H9 (cell line): ENCODE measurements around the gene ATRN. TPM values are rescaled to one million over a fixed set of nuclear protein-coding genes. Genes with fewer than 3 reads are reported as not detected.

ENCODE experiments used
- DNase-seq: peaks from one replicate; pipeline ENCODE4 v3.0.0-alpha.2; 2017
- H2AFZ ChIP-seq: one replicate; pipeline ENCODE4 v1.6.1; 2013; ENCODE audit warnings: mild to moderate bottlenecking, low read length, control low read depth, moderate library complexity
- H2AK5ac ChIP-seq: 2 replicates; pipeline ENCODE4 v1.6.1; 2013; ENCODE audit warnings: low read length, control low read depth, mixed read lengths; ENCODE audit not compliant: insufficient read length
- H2BK120ac ChIP-seq: one replicate; pipeline ENCODE4 v1.6.1; 2013; ENCODE audit warnings: low read depth, mild to moderate bottlenecking, low read length, control low read depth, inconsistent platforms; ENCODE audit not compliant: poor library complexity, severe bottlenecking
- H2BK12ac ChIP-seq: 2 replicates; pipeline ENCODE4 v1.6.1; 2013; ENCODE audit warnings: low read length, control low read depth, mixed read lengths, low read depth; ENCODE audit not compliant: insufficient read length
- H2BK15ac ChIP-seq: 2 replicates; pipeline ENCODE4 v1.6.1; 2013; ENCODE audit warnings: low read depth, low read length, control low read depth
- H2BK20ac ChIP-seq: one replicate; pipeline ENCODE4 v1.6.1; 2013; ENCODE audit warnings: low read depth, mild to moderate bottlenecking, low read length, control low read depth, inconsistent platforms; ENCODE audit not compliant: poor library complexity, severe bottlenecking
- H2BK5ac ChIP-seq: 2 replicates; pipeline ENCODE4 v1.6.1; 2013; ENCODE audit warnings: low read length, control low read depth, mixed read lengths; ENCODE audit not compliant: insufficient read length
- H3K14ac ChIP-seq: 2 replicates; pipeline ENCODE4 v1.6.1; 2013; ENCODE audit warnings: low read length, control low read depth; ENCODE audit not compliant: insufficient read depth
- H3K18ac ChIP-seq: 2 replicates; pipeline ENCODE4 v1.6.1; 2013; ENCODE audit warnings: low read depth, mild to moderate bottlenecking, mixed read lengths, low read length, control low read depth; ENCODE audit not compliant: insufficient read length
- H3K23ac ChIP-seq: 2 replicates; pipeline ENCODE4 v1.6.1; 2013; ENCODE audit warnings: low read length, control low read depth, mixed read lengths, low read depth; ENCODE audit not compliant: insufficient read length
- H3K23me2 ChIP-seq: 2 replicates; pipeline ENCODE4 v1.6.1; 2013; ENCODE audit warnings: low read depth, mild to moderate bottlenecking, mixed read lengths, low read length, control low read depth; ENCODE audit not compliant: insufficient read length, poor library complexity, severe bottlenecking
- H3K27ac ChIP-seq: 2 replicates; pipeline ENCODE4 v1.5.1; 2013; ENCODE audit warnings: low read length, control low read depth, mixed read lengths, low read depth; ENCODE audit not compliant: insufficient read length
- H3K27me3 ChIP-seq: 2 replicates; pipeline ENCODE4 v1.6.1; 2013; ENCODE audit warnings: low read length, control low read depth, inconsistent platforms; ENCODE audit not compliant: insufficient read depth
- H3K4ac ChIP-seq: 2 replicates; pipeline ENCODE4 v1.6.1; 2013; ENCODE audit warnings: low read depth, mild to moderate bottlenecking, control low read depth, inconsistent platforms, low read length, moderate library complexity
- H3K4me1 ChIP-seq: 2 replicates; pipeline ENCODE4 v1.6.1; 2013; ENCODE audit warnings: low read length, control low read depth, inconsistent platforms; ENCODE audit not compliant: insufficient read depth
- H3K4me2 ChIP-seq: 2 replicates; pipeline ENCODE4 v1.6.1; 2013; ENCODE audit warnings: low read length, control low read depth, mixed read lengths; ENCODE audit not compliant: insufficient read length, insufficient read depth
- H3K56ac ChIP-seq: 2 replicates; pipeline ENCODE4 v1.6.1; 2013; ENCODE audit warnings: low read depth, mild to moderate bottlenecking, mixed read lengths, low read length, control low read depth; ENCODE audit not compliant: insufficient read length
- H3K79me1 ChIP-seq: 2 replicates; pipeline ENCODE4 v1.6.1; 2013; ENCODE audit warnings: low read depth, mild to moderate bottlenecking, moderate library complexity, low read length, control low read depth, inconsistent platforms; ENCODE audit not compliant: insufficient read depth, poor library complexity, severe bottlenecking
- H3K79me2 ChIP-seq: 2 replicates; pipeline ENCODE4 v1.6.1; 2013; ENCODE audit warnings: low read length, control low read depth, inconsistent platforms; ENCODE audit not compliant: insufficient read depth
- H3K9ac ChIP-seq: 2 replicates; pipeline ENCODE4 v1.6.1; 2013; ENCODE audit warnings: low read length, control low read depth, mixed read lengths; ENCODE audit not compliant: insufficient read length; ENCODE audit errors: extremely low read depth
- H3K9me3 ChIP-seq: one replicate; pipeline ENCODE4 v1.6.1; 2013; ENCODE audit warnings: low read depth, low read length, inconsistent platforms; ENCODE audit not compliant: control insufficient read depth
- H3T11ph ChIP-seq: one replicate; pipeline ENCODE4 v1.6.1; 2013; ENCODE audit warnings: mild to moderate bottlenecking, low read length, control low read depth, inconsistent platforms
- H4K20me1 ChIP-seq: one replicate; pipeline ENCODE4 v1.6.1; 2013; ENCODE audit not compliant: control insufficient read depth, insufficient read length, insufficient read depth
- H4K5ac ChIP-seq: 2 replicates; pipeline ENCODE4 v1.6.1; 2013; ENCODE audit warnings: low read depth, mild to moderate bottlenecking, mixed read lengths, low read length, control low read depth; ENCODE audit not compliant: insufficient read length
- H4K8ac ChIP-seq: replicated peaks from 2 replicates; pipeline ENCODE4 v1.6.1; 2013; ENCODE audit warnings: low read length, control low read depth, mixed read lengths, low read depth; ENCODE audit not compliant: insufficient read length
- H4K91ac ChIP-seq: 2 replicates; pipeline ENCODE4 v1.6.1; 2013; ENCODE audit warnings: low read depth, mild to moderate bottlenecking, moderate library complexity, mixed read lengths, low read length, control low read depth; ENCODE audit not compliant: insufficient read length
- H3K27ac Mint-ChIP-seq, 3 experiments: 2 replicates in 2 of 3; 3 replicates in 1 of 3; pipeline ENCODE4 v1.8.0; 2020 to 2021; ENCODE audit warnings: mixed read lengths in 3 of 3, mild to moderate bottlenecking in 1 of 3, moderate library complexity in 1 of 3
- H3K27me3 Mint-ChIP-seq: 2 replicates; pipeline ENCODE4 v1.8.0; 2021; ENCODE audit warnings: low read depth, mild to moderate bottlenecking, moderate library complexity, mixed read lengths
- H3K36me3 Mint-ChIP-seq, 3 experiments: 2 replicates in 2 of 3; 3 replicates in 1 of 3; pipeline ENCODE4 v1.8.0; 2020 to 2021; ENCODE audit warnings: low read depth in 3 of 3, mixed read lengths in 3 of 3; ENCODE audit not compliant: insufficient read depth in 1 of 3
- H3K4me1 Mint-ChIP-seq, 2 experiments: 2 replicates each; pipeline ENCODE4 v1.8.0; 2020; ENCODE audit warnings: mixed read lengths in 2 of 2
- H3K4me3 Mint-ChIP-seq, 2 experiments: 2 replicates in 1 of 2; 3 replicates in 1 of 2; pipeline ENCODE4 v1.8.0; 2020 to 2021; ENCODE audit warnings: mild to moderate bottlenecking in 2 of 2, mixed read lengths in 2 of 2, moderate library complexity in 1 of 2
- H3K9me3 Mint-ChIP-seq, 2 experiments: 2 replicates in 1 of 2; 3 replicates in 1 of 2; pipeline ENCODE4 v1.8.0; 2020; ENCODE audit warnings: mild to moderate bottlenecking in 2 of 2, mixed read lengths in 2 of 2, moderate library complexity in 1 of 2
- WGBS: extraction: QIAGEN DNeasy Blood & Tissue Kit; methylation state at CpG from one replicate; pipeline ENCODE4 v1.1.7; 2013; ENCODE audit warnings: missing lambda C conversion rate, low lambda C conversion rate, mixed read lengths; ENCODE audit not compliant: insufficient read length; ENCODE audit errors: extremely low coverage; 5-methylcytosine and 5-hydroxymethylcytosine counted together
- total RNA-seq: library from RNA; stranded (reverse); gene quantifications from 2 replicates; pipeline ENCODE4 v1.2.1, GENCODE V29; 2021
- TF ChIP-seq, protein P1 (sequence below): fragments of 200-600 bp; sonication (generic); conservative IDR thresholded peaks from 3 replicates; pipeline ENCODE4 v1.8.0; 2021; ENCODE audit warnings: antibody characterized with exemption, mild to moderate bottlenecking

ATRN gene
- total RNA-seq, 1 experiment from 2014 or later: 23.1 TPM

DNA sequence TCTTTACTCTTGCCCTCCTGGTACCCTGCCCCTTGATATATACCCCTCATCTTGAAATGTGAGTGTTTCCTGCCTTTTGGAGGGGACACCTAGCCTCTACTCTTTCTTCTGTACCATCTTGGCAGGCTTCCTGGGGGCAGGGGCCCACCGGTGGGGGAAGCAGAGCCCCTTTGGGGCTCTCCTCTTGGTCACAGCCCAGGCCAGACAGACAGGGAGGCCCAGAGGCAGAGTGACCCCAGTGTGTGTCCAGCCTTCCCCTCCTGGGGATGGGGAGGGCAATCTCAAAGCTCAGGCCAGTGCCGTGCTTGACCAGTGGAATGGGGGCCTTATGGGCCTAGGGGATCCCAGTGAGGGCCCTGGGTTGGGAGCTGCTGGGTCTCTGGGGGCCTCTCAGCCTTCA lies 207.4 kb downstream of the ATRN start:
- Histone ChIP-seq H3T11ph (no peak overlapping the region), H3K4me1 (no peaks in the 10 kb centered on the region; the same call in 1 of the 2 replicates), H3K14ac (no peak overlapping the region), H3K9me3 (no peaks in the 10 kb centered on the region), H2BK5ac (no peak overlapping the region), H3K79me2 (no peaks in the 10 kb centered on the region), H3K9ac (no peak overlapping the region), H3K27ac (no peak overlapping the region), H2AK5ac (no peak overlapping the region), H2AFZ (no peak overlapping the region), H3K23me2 (peaks cover 13% of the 10 kb centered on the region), H2BK15ac (no peak overlapping the region), H3K23ac (no peak overlapping the region), H3K4ac (no peak overlapping the region), H4K8ac (no peak overlapping the region), H3K27me3 (no peaks in the 10 kb centered on the region; the same call in 1 of the 2 replicates), H3K4me2 (no peak overlapping the region), H2BK120ac (no peak overlapping the region), H2BK20ac (no peak overlapping the region), H3K79me1 (no peaks in the 10 kb centered on the region), H2BK12ac (no peak overlapping the region), H4K91ac (no peak overlapping the region), H4K5ac (no peak overlapping the region), H4K20me1 (no peaks in the 10 kb centered on the region), H3K56ac (no peak overlapping the region), H3K18ac (no peak overlapping the region)
- no peak for DNase-seq
- Mint-ChIP-seq H3K9me3 (no peaks in the 10 kb centered on the region; a peak in 1 of 5 replicates), H3K4me3 (no peak overlapping the region), H3K27me3 (peaks cover 45% of the 10 kb centered on the region), H3K4me1 (peaks cover 16 to 29% of the 10 kb centered on the region in 2 experiments), H3K36me3 (no peaks in the 10 kb centered on the region), H3K27ac (no peak overlapping the region)
- TF ChIP-seq, protein P1, sequence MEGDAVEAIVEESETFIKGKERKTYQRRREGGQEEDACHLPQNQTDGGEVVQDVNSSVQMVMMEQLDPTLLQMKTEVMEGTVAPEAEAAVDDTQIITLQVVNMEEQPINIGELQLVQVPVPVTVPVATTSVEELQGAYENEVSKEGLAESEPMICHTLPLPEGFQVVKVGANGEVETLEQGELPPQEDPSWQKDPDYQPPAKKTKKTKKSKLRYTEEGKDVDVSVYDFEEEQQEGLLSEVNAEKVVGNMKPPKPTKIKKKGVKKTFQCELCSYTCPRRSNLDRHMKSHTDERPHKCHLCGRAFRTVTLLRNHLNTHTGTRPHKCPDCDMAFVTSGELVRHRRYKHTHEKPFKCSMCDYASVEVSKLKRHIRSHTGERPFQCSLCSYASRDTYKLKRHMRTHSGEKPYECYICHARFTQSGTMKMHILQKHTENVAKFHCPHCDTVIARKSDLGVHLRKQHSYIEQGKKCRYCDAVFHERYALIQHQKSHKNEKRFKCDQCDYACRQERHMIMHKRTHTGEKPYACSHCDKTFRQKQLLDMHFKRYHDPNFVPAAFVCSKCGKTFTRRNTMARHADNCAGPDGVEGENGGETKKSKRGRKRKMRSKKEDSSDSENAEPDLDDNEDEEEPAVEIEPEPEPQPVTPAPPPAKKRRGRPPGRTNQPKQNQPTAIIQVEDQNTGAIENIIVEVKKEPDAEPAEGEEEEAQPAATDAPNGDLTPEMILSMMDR: no peak
- no CpG with 5 or more reads among the region's 2 CpGs for WGBS
